ENCODE data around the gene APLF. TPM values are rescaled to one million over a fixed set of nuclear protein-coding genes. Genes with fewer than 3 reads are reported as not detected.

The APLF gene
- polyA plus RNA-seq, 2 of the 4 experiments (the other 2 are of a cell fraction), result 1.5 to 2.8 TPM

GRCh38 chr2:68468801-68469200 lies 1.4 kb downstream of the APLF start (continued):
- TF ChIP-seq HMGXB4 (CRISPR knock-in tag; IDR thresholded peaks at IDR 0.05; ENCODE audit: borderline replicate concordance), result no peak
- no peak for TF ChIP-seq CBX8 (IDR thresholded peaks at IDR 0.05)

GRCh38 chr2:68469935-68470334 lies 2.5 kb downstream of the APLF start:
- no peak for FAIRE-seq

GRCh38 chr2:68471385-68471784 lies 4.0 kb downstream of the APLF start:
- Histone ChIP-seq H3K4me1 (peaks cover 15% of the 10 kb centered on the region; the same call in 2 of the 3 replicates), H3K9me3 (no peaks in the 10 kb centered on the region), H3K27ac (no peak overlapping the region), H3K4me2 (no peak overlapping the region), H3K4me3 (no peak overlapping the region)
- DNase-seq (ENCODE audit: low read depth in 1 of 2, low spot score in 1 of 2), result no peak
- TF ChIP-seq EHF (CRISPR knock-in tag; IDR thresholded peaks at IDR 0.05), result no peak
- TF ChIP-seq HEYL (CRISPR knock-in tag; IDR thresholded peaks at IDR 0.05), result no peak
- TF ChIP-seq ZFP36 (IDR thresholded peaks at IDR 0.05; ENCODE audit: borderline replicate concordance, partially characterized antibody), result no peak
- no peak for TF ChIP-seq PHF8 (IDR thresholded peaks at IDR 0.05; ENCODE audit: borderline replicate concordance, low read depth)
- TF ChIP-seq ESRRA (IDR thresholded peaks at IDR 0.05; ENCODE audit: borderline replicate concordance, low read length), result no peak
- TF ChIP-seq RAD21 (conservative IDR thresholded peaks at IDR 0.05 in 1 of 2, IDR thresholded peaks at IDR 0.05 in 1 of 2), result no peak
- no peak for TF ChIP-seq HOXB5 (CRISPR knock-in tag; IDR thresholded peaks at IDR 0.05)
- no peak for TF ChIP-seq MAFK (IDR thresholded peaks at IDR 0.05; ENCODE audit: partially characterized antibody)
- TF ChIP-seq GATA3 (IDR thresholded peaks at IDR 0.05; ENCODE audit: borderline replicate concordance), result no peak
- no peak for TF ChIP-seq POLR2AphosphoS2 (conservative IDR thresholded peaks at IDR 0.05; ENCODE audit: low read length)
- no peak for TF ChIP-seq RFX5 (IDR thresholded peaks at IDR 0.05)
- no peak for TF ChIP-seq RNF2 (IDR thresholded peaks at IDR 0.05; ENCODE audit: borderline replicate concordance, low read depth)
- no peak for TF ChIP-seq ZNF302 (CRISPR knock-in tag; IDR thresholded peaks at IDR 0.05)
- ATAC-seq, result no peak
- WGBS (ENCODE audit: missing lambda C conversion rate), result 95% methylated on average over 2 of the region's 2 CpGs
- POLR2A ChIA-PET, result no interaction called here
- CTCF ChIA-PET, result interaction anchor here (0.7 to 4.6 kb wide), 3 partner anchors 7 to 281 kb away, joined by 3 to 31 read pairs (median 6); no protein-coding TSS in a partner anchor
- FAIRE-seq, result no peak

More at GRCh38 chr2:68469935-68470334, 2.5 kb downstream of the APLF start:
- TF ChIP-seq MYC (IDR thresholded peaks at IDR 0.05; ENCODE audit: borderline replicate concordance, low read length), result no peak
- no peak for TF ChIP-seq RFX5 (IDR thresholded peaks at IDR 0.05)
- TF ChIP-seq CEBPB (IDR thresholded peaks at IDR 0.05), result peak; percentile 25 to 32; a peak in 2 of 4 replicates
- ATAC-seq, result no peak
- ChIA-PET CTCF (interaction anchor here (1.4 to 2.8 kb wide), 3 partner anchors 12 to 455 kb away, joined by 6 to 7 read pairs (median 6); no protein-coding TSS in a partner anchor), POLR2A (no interaction called here)
- H3K9me3 ChIP-seq, result no peaks in the 10 kb centered on the region
- no peak for DNase-seq (ENCODE audit: low read depth in 1 of 2, low spot score in 1 of 2)
- no peak overlapping the region for H3K27ac ChIP-seq
- 88% methylated on average over 1 of the region's 1 CpG for WGBS (ENCODE audit: missing lambda C conversion rate)
- peaks cover 22% of the 10 kb centered on the region for H3K4me1 ChIP-seq
- H3K4me3 ChIP-seq, result no peak overlapping the region
- peak overlapping the region; percentile 2; the same call in 1 of the 3 replicates for H3K4me2 ChIP-seq

GRCh38 chr2:68472796-68473414 lies 5.5 kb downstream of the APLF start:
- 57% methylated on average over 3 of the region's 3 CpGs for WGBS (ENCODE audit: missing lambda C conversion rate)
- ATAC-seq (no peak), DNase-seq (ENCODE audit: low read depth in 1 of 2, low spot score in 1 of 2) (no peak), FAIRE-seq (no peak)
- POLR2A ChIA-PET, result no interaction called here
- no peak for TF ChIP-seq NR3C1 (IDR thresholded peaks at IDR 0.05)
- no peak for TF ChIP-seq HOXB5 (CRISPR knock-in tag; IDR thresholded peaks at IDR 0.05)
- no peak for TF ChIP-seq ZSCAN20 (CRISPR knock-in tag; IDR thresholded peaks at IDR 0.05)
- TF ChIP-seq NPAS2 (CRISPR knock-in tag; IDR thresholded peaks at IDR 0.05; ENCODE audit: borderline replicate concordance), result no peak
- TF ChIP-seq RARB (CRISPR knock-in tag; IDR thresholded peaks at IDR 0.05), result no peak
- TF ChIP-seq RFX5 (IDR thresholded peaks at IDR 0.05), result no peak
- TF ChIP-seq CEBPB (IDR thresholded peaks at IDR 0.05), result no peak
- no peak for TF ChIP-seq CBX8 (IDR thresholded peaks at IDR 0.05)
- no peak for TF ChIP-seq HOXB13 (CRISPR knock-in tag; IDR thresholded peaks at IDR 0.05; ENCODE audit: low read depth)
- TF ChIP-seq TFCP2L1 (CRISPR knock-in tag; IDR thresholded peaks at IDR 0.05), result no peak
- no peak for TF ChIP-seq ESRRA (IDR thresholded peaks at IDR 0.05; ENCODE audit: borderline replicate concordance, low read length)
- TF ChIP-seq ZNF302 (CRISPR knock-in tag; IDR thresholded peaks at IDR 0.05), result no peak
- Histone ChIP-seq H3K27ac (no peak overlapping the region), H3K9me3 (no peaks in the 10 kb centered on the region), H3K4me3 (no peak overlapping the region), H3K4me1 (peaks cover 15% of the 10 kb centered on the region; the same call in 2 of the 3 replicates), H3K4me2 (no peak overlapping the region)
- CTCF ChIA-PET, result interaction anchor here (1.2 to 4.6 kb wide), 3 partner anchors 9 to 453 kb away, joined by 3 to 31 read pairs (median 7); no protein-coding TSS in a partner anchor

All from A549 (cell line).